SK-N-DZ (cell line): ENCODE data around the gene TSPEAR.
A peak's percentile ranks its signal among the peaks of the same experiment; 100 is the strongest.

Experiments used
- DNase-seq: peaks from one replicate; pipeline ENCODE4 v3.0.0-alpha.2; 2015; ENCODE audit warnings: low spot score

TSPEAR gene

GRCh38 chr21:44519346-44520325 lies 191.7 kb downstream of the TSPEAR start:
- DNase-seq = no peak

GRCh38 chr21:44518686-44519085 lies 192.7 kb downstream of the TSPEAR start:
- DNase-seq = no peak

GRCh38 chr21:44517175-44517899 lies 194.0 kb downstream of the TSPEAR start:
- DNase-seq = peak; percentile 95

GRCh38 chr21:44516828-44517174 lies 194.6 kb downstream of the TSPEAR start:
- no peak for DNase-seq

- no peak for DNase-seq
Measured at GRCh38 chr21:44516342-44516741, 195.0 kb downstream of the TSPEAR start.

GRCh38 chr21:44515359-44516165 lies 195.8 kb downstream of the TSPEAR start:
- no peak for DNase-seq

GRCh38 chr21:44514746-44515358 lies 196.5 kb downstream of the TSPEAR start:
- DNase-seq = no peak

GRCh38 chr21:44514218-44514520 lies 197.2 kb downstream of the TSPEAR start:
- no peak for DNase-seq

GRCh38 chr21:44513389-44514217 lies 197.8 kb downstream of the TSPEAR start:
- no peak for DNase-seq

GRCh38 chr21:44512496-44513388 lies 198.6 kb downstream of the TSPEAR start:
- DNase-seq = no peak

GRCh38 chr21:44511938-44512275 lies 199.5 kb downstream of the TSPEAR start:
- DNase-seq = no peak

GRCh38 chr21:44511219-44511937 lies 200.0 kb downstream of the TSPEAR start:
- DNase-seq = no peak

GRCh38 chr21:44510508-44511218 lies 200.7 kb downstream of the TSPEAR start:
- peak; percentile 20 for DNase-seq

GRCh38 chr21:44510109-44510507 lies 201.3 kb downstream of the TSPEAR start:
- no peak for DNase-seq

- no peak for DNase-seq
Measured at GRCh38 chr21:44509539-44509938, 201.8 kb downstream of the TSPEAR start.

GRCh38 chr21:44508711-44509445 lies 202.5 kb downstream of the TSPEAR start:
- no peak for DNase-seq

- DNase-seq = no peak
Measured at GRCh38 chr21:44508426-44508710, 203.0 kb downstream of the TSPEAR start.
